Forelimb muscle (tissue), 1 donor: Measurements from ENCODE around the gene FXYD6. TPM values are rescaled to one million over a fixed set of nuclear protein-coding genes. Genes with fewer than 3 reads are reported as not detected.

Source experiments
- DNase-seq: peaks from one replicate; pipeline ENCODE4 v3.0.0-alpha.2; 2013; ENCODE audit warnings: low read depth
- polyA plus RNA-seq: library from polyadenylated mRNA; unstranded; fragments of 120-200 nt; gene quantifications from one replicate; pipeline ENCODE4 v1.2.1, GENCODE V29; 2013; ENCODE audit not compliant: insufficient read length

Gene FXYD6
- polyA plus RNA-seq, 1 donor, result 192 TPM

DNA sequence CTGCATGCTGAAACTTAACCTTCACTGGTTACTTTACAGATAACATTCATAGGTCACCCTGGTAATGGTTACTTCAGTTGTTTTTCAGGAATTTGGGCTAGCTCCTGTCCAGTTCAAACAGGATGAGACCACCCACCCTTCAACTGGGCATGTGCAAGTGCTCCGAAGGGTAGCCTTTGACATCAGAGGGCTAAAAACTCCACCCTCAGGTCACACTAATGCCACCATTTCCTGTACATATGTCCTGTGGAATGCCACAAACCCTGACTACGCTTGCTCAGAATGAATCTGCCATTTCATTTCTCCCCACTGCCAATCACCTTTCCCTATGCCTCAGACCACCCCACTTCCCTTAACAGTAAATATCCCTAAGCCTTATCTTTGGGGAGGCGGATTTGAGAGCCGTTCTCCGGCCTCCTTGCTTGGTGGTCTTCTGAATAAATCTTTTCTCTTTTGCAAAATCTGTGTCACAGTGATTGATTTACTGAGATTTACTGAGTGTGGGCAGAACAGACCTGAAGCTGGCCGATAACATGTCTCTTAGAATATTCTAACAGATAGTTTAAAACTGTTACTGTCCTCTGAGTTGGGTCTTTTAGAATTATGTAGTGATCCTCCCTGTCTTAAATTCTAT lies 26.6 kb downstream of the FXYD6 start:
- DNase-seq, result no peak

GRCh38 chr11:117843666-117844484 lies 32.6 kb downstream of the FXYD6 start:
- DNase-seq, result no peak

DNA sequence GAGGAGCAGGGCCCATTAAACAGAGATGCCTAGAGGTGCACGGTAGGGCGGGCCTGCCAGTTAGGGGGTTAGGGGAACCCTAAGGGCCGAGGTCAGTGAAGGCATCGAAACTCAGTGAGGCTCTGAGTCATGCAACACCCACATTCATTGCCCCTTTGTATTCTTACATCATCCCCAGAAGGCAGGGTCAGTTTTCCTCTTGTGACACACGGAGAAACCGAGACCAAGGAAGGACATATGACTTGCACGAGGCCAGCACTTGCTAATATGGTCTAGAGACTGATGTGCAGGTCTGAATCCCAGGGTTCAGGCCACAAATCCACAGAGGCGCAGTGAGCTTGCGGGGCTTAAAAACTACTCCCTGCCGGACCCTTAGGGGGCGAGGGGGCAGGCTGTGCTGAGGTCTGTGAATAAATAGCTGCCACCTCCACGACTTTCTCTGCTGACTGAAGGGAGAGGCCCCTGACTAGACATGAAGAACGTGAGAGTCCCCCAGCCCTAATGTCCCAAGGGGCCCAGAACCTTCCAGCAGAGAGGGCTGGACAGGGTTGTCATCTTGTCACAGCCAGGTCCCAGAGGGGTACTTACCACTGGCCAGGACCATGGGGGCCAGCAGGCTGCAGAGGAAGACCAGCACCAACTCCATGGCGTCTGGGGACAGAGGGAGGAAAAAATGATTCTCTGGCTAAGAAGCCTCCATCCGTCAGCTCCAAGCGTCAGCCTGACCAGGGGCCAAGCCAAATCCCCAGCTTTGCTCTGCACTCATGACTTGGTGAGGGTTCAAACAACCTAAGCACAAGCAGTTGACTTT lies 34.1 kb downstream of the FXYD6 start:
- DNase-seq, result no peak

GRCh38 chr11:117841551-117842031 lies 34.9 kb downstream of the FXYD6 start:
- DNase-seq, result no peak

DNA sequence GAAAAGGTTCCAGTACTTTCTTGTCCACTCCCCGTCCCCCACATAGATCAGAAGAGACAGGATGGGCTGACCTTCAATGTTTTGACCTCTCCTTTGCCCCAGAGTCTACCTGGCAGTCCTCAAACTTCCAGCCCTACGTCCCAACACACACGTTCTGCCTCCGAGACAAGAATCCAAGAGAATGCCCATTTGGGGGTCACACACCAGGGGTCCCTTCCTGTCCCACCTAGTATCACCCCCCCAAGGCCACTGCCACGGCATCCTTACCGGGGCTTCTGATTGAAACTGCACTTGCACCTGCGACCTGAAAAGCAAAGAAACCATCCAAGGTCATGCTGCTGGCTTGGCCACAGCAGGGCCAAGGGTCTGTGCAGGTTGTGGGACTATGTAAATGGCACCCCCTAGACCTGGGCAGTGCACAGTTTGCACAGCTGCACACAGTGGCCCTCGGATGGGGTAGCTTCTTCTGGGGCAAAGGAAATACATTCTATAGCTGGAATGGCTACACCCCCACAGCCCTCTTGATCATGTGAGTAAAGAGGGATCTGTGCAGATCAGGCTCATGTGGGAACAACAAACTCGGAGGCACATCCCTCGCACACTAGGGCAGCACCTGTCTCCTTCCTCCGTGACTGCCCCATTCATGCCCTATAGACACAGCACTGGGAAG lies 35.4 kb downstream of the FXYD6 start:
- DNase-seq, result no peak

DNA sequence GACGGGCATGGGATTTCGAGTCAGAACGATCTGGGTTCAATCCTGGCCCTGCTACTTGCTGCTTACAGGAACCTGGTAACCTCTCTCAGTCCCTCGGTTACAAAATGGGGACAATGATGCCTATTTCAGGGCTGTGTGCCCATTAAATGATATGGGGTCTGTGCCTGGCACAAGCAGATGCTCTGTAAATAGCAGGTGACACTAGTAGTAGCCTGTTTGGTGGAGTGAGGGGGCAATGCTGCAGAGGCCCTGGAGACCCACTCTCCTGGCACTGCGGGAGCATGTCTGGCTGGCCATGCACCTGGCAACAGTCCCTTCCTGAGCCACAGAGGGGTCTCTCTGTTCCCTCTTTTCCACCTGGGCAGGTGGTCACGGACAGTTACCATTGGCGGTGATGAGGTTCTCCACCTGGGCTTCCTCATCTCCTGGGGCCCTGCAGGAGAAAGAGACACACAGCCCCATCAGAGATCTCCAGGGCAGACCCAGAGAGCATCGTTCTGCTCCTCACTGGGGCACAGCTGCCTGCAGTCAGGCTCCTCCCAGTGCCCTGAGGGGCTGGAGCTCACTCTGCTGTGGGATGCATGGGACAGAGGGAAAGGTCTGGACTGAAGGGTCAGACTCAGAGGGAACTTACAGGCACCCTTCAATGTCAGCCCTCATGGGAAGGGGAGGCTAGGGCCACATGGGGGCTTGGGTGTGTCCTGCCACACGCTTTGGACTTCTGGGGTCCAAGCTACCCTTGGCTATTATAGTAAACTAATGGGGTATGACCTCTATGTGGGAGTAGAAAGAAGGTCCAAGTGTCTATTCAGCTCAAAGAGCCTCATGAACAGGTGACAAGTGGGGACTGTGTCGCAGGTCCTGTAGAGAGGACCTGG lies 36.3 kb downstream of the FXYD6 start:
- no peak for DNase-seq

- DNase-seq, result no peak
Observed at GRCh38 chr11:117839380-117839881, 37.0 kb downstream of the FXYD6 start.

DNA sequence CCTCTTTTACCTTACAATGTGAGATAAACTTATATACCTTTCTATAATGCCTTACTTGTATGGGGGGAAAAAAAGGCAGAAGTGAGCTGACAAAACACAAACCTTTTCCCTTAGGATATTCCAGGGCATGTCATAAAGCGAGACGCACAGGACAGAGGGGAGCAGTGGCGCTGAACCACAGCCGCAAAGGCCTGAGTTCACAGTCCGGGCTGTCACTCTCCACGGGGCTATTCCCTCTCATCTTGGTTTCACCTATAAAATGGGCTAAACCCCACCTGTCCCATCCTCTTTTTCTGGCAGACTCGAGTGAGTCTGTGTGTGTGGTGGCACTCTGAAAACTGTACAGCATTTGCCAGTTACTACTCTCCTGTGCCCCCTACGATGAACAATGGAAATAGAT lies 37.6 kb downstream of the FXYD6 start:
- DNase-seq, result no peak

DNA sequence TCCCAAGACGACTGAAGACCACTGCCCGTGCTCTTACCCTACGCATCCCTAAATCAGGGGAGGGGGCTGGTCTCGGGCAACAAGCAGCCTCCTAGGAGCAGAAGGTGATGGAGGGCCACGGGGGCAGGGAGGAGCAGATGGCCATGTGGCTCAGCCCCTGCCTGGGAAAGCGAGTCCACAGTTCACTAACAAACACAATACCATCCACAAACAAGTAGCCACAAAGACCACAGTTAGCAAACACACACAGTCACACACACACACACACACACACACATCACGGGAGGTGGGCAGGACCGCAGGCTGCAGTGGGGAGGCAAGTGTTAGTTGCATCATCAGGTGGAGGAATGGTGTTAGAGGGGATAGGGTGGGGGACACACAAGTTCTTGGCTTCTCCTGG lies 38.7 kb downstream of the FXYD6 start:
- DNase-seq, result no peak

GRCh38 chr11:117837070-117837776 lies 39.2 kb downstream of the FXYD6 start:
- DNase-seq, result no peak

DNA sequence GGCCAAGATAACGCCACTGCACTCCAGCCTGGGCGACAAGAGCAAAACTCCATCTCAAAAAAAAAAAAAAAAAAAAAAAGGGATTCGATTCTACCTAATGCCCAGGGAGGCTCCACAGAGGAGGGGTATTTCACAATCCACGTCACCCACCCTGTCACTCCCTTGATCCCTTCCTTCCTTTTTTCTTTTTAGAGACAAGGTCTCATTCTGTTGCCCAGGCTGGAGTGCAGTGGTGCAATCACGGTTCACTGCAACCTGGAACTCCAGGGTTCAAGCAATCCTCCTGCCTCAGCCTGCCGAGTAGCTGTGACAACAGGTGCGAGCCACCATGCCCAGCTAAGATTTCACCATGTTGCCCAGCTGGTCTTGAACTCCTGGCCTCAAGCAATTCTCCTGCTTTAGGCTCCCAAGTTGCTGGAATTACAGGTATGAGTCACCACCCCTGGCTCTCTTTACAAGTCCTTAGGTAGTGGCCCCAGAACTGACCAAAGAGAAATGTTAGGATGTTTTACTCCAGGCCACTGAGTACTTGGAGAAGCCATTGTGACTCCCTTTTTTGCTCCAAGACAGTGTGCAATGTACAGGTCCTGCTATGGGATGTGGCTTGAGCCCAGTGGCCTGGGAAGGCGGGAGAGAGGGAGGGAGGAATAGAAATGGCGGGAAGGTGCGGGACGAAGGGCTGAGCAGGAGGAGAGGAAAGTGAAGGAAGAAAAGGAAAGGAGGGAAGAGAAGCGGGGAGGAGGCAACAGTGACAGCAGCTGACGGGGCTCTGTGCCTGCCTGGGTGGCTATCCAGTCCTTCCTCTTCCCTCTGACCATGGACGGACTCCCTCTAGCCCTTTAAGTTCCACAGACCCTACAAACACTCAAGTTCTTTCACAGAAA lies 40.1 kb downstream of the FXYD6 start:
- DNase-seq, result no peak

DNA sequence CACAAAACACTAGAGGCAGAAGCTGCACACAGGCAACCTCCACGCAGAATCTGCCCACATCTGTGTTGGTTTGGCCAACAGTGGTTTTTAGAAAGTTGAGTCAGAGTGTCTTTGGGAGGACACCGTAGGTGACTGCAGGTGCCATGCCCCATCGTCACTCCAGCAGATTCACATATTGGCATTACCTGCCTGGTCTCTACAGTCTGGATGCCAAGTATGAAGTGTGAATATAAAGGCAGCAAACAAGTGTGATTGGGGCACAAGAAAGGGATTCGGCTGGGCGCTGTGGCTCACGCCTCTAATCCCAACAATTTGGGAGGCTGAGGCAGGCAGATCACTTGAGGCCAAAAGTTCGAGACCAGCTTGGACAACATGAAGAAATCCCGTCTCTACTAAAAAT lies 40.9 kb downstream of the FXYD6 start:
- no peak for DNase-seq

DNA sequence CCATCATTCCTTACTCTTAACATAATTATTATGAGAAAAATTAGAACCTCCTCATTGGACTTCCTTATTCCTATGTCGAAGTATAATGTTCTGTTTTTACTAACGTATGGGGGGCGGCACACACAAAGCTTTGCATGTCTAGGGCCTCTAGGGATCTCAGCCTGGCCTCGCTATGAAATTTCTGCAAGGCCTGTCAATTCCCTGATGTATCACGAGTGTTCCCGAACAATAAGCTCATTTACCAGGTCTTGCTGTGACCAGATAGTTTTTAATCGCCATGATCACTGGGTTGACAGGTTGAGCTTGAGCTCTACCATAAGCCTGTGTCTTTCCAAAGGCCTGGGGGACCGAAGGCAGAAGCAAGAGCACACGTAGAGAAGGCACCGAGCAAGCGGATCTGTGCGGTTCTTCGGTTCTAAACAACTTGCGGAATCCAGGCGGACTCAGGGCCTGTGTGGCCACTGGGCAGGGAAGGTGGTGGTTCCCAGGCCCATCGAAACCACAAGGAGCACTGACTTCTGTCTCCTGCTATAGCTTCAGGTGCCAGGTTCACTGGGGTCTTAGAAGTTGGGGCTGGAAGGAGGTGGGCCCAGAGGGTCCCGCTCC lies 41.5 kb downstream of the FXYD6 start:
- DNase-seq, result no peak

- DNase-seq, result no peak
Observed at GRCh38 chr11:117834068-117834810, 42.2 kb downstream of the FXYD6 start.

GRCh38 chr11:117833401-117833891 lies 43.0 kb downstream of the FXYD6 start:
- no peak for DNase-seq

DNA sequence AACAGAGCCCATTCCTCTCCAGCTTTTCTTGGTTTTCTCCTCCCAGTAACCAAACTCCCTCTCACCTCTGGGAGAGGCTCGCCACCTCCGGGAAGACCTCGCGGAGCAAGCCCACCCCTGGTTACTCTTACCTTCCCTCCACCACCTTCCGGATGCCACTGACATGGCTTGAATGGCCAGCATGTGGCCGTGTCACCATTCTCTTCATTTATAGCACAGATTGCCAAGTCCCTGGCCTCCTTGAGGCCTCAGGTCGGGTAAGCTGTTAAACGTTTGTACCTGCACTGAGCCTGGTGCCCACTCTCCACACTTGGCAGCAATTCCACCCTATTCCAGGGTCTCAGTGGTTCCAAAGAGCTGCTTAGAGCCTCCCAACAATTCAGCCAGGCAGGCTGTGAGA lies 43.9 kb downstream of the FXYD6 start:
- DNase-seq, result no peak

DNA sequence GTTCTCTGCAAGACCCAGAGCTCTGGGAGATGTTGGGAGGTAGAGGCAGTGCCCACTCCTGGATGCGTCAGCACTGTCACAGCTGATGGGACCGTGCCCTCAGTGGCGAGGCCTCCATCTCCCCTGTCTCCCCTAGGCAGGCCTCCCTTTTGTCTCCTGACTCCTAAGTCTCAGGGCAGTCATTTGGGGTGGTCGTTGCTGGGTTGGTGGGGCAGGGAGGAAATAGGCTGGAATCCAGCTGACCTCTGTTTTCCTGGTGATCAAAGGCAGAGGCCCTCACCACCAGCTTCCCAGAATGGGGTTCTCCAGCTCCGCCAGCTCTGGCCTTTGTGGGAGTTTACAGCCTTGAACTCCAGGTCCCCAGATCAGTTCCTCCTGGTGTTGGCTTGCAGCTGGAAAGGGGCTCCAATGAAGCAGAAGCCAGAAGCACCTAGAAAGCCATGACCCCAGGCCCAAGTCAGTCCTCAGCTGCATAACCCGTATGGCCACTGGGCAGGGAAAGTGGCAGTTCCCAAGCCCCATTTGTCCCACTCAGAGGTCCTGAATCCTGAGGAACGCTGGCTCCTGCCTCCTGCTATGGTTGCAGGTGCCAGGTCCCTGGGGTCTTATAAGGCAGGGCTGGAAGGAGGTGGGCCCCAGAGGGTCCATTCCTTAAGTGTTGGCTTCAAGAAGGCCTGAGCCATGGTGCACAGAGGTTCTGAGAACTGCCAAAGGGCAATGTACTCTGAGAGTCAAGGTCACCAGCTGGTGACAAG lies 44.6 kb downstream of the FXYD6 start:
- no peak for DNase-seq
